Measurements from ENCODE around the gene RREB1.

The RREB1 gene

DNA sequence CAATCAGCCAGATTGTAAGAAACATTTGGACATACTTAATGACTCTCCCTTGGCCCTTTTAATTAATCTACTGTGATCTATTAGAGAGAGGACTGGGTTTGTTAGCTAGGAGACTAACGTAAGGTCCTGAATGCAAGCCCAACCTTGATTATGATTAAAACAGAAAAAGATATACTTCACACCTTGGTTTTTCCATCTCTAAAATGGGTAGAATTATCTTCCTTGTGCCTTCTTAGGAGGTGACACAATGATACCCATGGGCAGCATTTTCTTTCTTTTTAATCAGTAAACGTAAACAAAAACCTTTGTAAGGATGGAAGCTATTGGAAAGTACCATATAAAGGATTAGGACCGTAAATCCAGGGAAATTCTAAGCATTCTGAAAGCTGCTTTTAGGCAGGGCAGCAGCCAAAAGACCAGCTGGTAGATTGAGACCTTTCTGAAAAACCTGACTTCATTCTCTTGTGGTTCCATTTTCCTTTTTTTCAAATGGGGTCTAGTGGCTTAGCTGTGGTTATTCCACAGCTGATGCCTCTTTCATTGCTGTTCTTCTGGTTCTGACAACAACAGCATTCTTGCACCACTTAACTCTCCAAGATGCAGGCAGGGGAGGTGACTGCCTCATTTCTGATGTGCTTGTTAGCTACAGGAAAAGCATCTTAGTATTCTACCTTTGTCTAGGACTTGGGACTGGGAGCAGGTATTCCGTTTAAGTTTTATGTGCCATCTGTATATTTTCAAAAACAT is 27.4 kb downstream of the RREB1 start:
- TF ChIP-seq, protein P1, sequence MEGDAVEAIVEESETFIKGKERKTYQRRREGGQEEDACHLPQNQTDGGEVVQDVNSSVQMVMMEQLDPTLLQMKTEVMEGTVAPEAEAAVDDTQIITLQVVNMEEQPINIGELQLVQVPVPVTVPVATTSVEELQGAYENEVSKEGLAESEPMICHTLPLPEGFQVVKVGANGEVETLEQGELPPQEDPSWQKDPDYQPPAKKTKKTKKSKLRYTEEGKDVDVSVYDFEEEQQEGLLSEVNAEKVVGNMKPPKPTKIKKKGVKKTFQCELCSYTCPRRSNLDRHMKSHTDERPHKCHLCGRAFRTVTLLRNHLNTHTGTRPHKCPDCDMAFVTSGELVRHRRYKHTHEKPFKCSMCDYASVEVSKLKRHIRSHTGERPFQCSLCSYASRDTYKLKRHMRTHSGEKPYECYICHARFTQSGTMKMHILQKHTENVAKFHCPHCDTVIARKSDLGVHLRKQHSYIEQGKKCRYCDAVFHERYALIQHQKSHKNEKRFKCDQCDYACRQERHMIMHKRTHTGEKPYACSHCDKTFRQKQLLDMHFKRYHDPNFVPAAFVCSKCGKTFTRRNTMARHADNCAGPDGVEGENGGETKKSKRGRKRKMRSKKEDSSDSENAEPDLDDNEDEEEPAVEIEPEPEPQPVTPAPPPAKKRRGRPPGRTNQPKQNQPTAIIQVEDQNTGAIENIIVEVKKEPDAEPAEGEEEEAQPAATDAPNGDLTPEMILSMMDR (IDR thresholded peaks at IDR 0.05; ENCODE audit: borderline replicate concordance, extremely low read depth, low read length, poor library complexity, severe bottlenecking), result no peak
- no peak for TF ChIP-seq EZH2 (IDR thresholded peaks at IDR 0.05; ENCODE audit: borderline replicate concordance, low read depth, low read length, severe bottlenecking)
- H4K20me1 ChIP-seq (ENCODE audit: insufficient read depth, low read length), result peaks cover 54% of the 10 kb centered on the region
- no peak overlapping the region for H3K27ac ChIP-seq (ENCODE audit: low read length)
- DNase-seq (no peak), ATAC-seq (ENCODE audit: insufficient read depth, low read depth) (peak; percentile 49; the same call in 2 of the 3 replicates)
- no peak overlapping the region for H3K4me2 ChIP-seq (ENCODE audit: insufficient read depth, low read length)
- no peak overlapping the region for H2AFZ ChIP-seq (ENCODE audit: low read depth, low read length)
- H3K27me3 ChIP-seq (ENCODE audit: insufficient read depth, low read length, poor library complexity), result no peaks in the 10 kb centered on the region
- H3K4me1 ChIP-seq (ENCODE audit: insufficient read depth, low read length), result peaks cover 42% of the 10 kb centered on the region
- H3K9me3 ChIP-seq (ENCODE audit: insufficient read depth, low read length, severe bottlenecking), result no peaks in the 10 kb centered on the region
- no peak overlapping the region for H3K4me3 ChIP-seq (ENCODE audit: low read depth in 1 of 2, low read length in 2 of 2)
- H3K9ac ChIP-seq (ENCODE audit: low read depth, low read length), result no peak overlapping the region
- peaks cover 95% of the 10 kb centered on the region for H3K79me2 ChIP-seq (ENCODE audit: insufficient read depth, low read length)
- no peaks in the 10 kb centered on the region for H3K36me3 ChIP-seq (ENCODE audit: insufficient read depth, low read length)

DNA sequence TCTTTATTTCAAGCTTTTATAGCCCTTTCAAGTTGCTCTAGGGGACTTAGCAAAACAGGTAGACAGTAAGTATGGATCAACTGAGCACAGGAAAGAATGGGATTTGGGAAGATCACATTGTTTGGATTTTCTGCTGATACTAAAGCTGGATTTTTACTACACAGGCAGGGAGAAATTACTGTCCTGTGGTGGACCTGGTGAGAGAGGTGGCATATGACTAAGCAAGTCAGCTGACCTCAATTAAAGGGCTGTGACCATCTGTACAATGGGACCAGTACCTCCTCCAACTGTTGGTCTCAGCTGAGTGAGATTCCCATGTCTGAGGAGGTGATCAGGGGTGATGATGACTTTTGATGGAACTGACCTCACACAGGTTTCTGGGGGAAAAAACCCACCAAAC is 28.0 kb downstream of the RREB1 start:
- no peak for DNase-seq
- H3K36me3 ChIP-seq (ENCODE audit: insufficient read depth, low read length), result no peaks in the 10 kb centered on the region
- H4K20me1 ChIP-seq (ENCODE audit: insufficient read depth, low read length), result peaks cover 55% of the 10 kb centered on the region
- no peak overlapping the region for H3K27ac ChIP-seq (ENCODE audit: low read length)
- no peaks in the 10 kb centered on the region for H3K27me3 ChIP-seq (ENCODE audit: insufficient read depth, low read length, poor library complexity)
- no peak for TF ChIP-seq EZH2 (IDR thresholded peaks at IDR 0.05; ENCODE audit: borderline replicate concordance, low read depth, low read length, severe bottlenecking)
- no peak overlapping the region for H3K4me3 ChIP-seq (ENCODE audit: low read depth in 1 of 2, low read length in 2 of 2)
- no peak overlapping the region for H3K9ac ChIP-seq (ENCODE audit: low read depth, low read length)
- peaks cover 95% of the 10 kb centered on the region for H3K79me2 ChIP-seq (ENCODE audit: insufficient read depth, low read length)
- H2AFZ ChIP-seq (ENCODE audit: low read depth, low read length), result no peak overlapping the region
- no peak overlapping the region for H3K4me2 ChIP-seq (ENCODE audit: insufficient read depth, low read length)
- ATAC-seq (ENCODE audit: insufficient read depth, low read depth), result no peak
- H3K4me1 ChIP-seq (ENCODE audit: insufficient read depth, low read length), result peaks cover 47% of the 10 kb centered on the region
- no peaks in the 10 kb centered on the region for H3K9me3 ChIP-seq (ENCODE audit: insufficient read depth, low read length, severe bottlenecking)

DNA sequence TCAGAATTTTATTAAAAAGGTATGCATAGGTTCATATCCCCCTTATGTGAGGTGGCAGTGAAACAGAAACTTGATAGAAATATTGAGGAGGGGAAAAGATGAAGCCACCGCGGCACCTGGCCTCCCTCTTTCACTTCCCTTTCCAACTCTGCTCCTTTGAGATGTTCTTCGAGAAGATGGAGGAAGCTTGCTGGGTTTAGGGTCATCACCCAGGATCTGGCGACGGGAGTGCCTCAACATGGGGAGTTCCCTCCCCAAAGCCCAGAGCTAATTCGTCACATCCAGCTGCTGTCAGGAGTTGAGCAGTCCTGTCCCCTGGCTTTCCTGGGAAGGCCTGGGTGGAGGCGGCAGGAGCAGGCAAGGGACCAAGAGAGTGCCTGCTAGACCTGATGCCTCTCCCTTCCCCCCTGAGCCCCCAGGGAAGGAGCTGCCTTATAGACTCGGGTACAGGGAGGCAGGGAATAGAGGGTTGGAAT is 29.1 kb downstream of the RREB1 start:
- H3K79me2 ChIP-seq (ENCODE audit: insufficient read depth, low read length), result peaks cover 95% of the 10 kb centered on the region
- peak overlapping the region; percentile 70 for H3K4me2 ChIP-seq (ENCODE audit: insufficient read depth, low read length)
- peak overlapping the region; percentile 67 for H3K27ac ChIP-seq (ENCODE audit: low read length)
- H3K4me3 ChIP-seq (ENCODE audit: low read depth in 1 of 2, low read length in 2 of 2), result peak overlapping the region in 1 of 2 experiments; percentile 49; a peak in 2 of 4 replicates
- H3K9me3 ChIP-seq (ENCODE audit: insufficient read depth, low read length, severe bottlenecking), result no peaks in the 10 kb centered on the region
- H3K9ac ChIP-seq (ENCODE audit: low read depth, low read length), result peak overlapping the region; percentile 41
- H2AFZ ChIP-seq (ENCODE audit: low read depth, low read length), result peak overlapping the region; percentile 60; the same call in 1 of the 2 replicates
- peaks cover 54% of the 10 kb centered on the region for H4K20me1 ChIP-seq (ENCODE audit: insufficient read depth, low read length)
- TF ChIP-seq, protein P1 (IDR thresholded peaks at IDR 0.05; ENCODE audit: borderline replicate concordance, extremely low read depth, low read length, poor library complexity, severe bottlenecking), result no peak
- TF ChIP-seq EZH2 (IDR thresholded peaks at IDR 0.05; ENCODE audit: borderline replicate concordance, low read depth, low read length, severe bottlenecking), result no peak
- peaks cover 55% of the 10 kb centered on the region for H3K4me1 ChIP-seq (ENCODE audit: insufficient read depth, low read length)
- no peaks in the 10 kb centered on the region for H3K27me3 ChIP-seq (ENCODE audit: insufficient read depth, low read length, poor library complexity)
- ATAC-seq (ENCODE audit: insufficient read depth, low read depth) (no peak), DNase-seq (no peak)
- H3K36me3 ChIP-seq (ENCODE audit: insufficient read depth, low read length), result no peaks in the 10 kb centered on the region

DNA sequence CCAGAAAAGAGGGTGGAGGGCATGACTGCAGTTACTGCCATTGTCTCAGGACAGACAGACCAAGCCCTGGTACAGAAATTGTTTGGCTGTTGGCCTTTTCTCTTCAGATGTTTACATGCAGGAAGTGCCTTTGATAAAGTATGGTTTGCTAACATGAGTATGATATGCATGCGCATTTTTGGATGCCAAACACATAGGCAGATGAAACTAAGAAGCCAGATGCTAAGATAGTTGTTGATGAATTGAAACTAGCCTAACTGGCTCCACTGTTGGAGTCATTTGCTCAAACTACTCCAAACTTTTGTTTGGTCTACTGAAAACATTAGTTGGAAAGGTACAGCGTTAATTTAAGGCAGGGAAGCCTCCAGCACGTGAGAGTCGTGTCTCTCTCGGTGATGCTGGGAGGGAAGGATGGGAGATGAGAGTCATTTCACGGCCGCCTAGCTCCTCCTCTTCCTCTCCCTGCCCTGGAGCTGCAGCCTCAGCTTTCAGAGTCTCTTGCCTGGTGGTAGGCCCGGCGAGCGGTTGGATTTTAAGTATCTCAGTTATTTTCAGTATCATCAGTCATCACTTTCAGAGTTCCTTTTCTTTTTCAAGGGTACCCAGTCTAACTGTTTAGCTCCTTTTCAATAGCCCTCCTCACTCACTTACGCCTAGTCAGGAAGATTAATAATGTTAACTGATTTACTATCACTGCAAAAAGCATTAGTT is 29.7 kb downstream of the RREB1 start:
- H3K4me2 ChIP-seq (ENCODE audit: insufficient read depth, low read length), result peak overlapping the region; percentile 70

More for the DNA sequence above, 29.7 kb downstream of the RREB1 start:
- Histone ChIP-seq H3K27ac (ENCODE audit: low read length) (peak overlapping the region; percentile 67), H3K9me3 (ENCODE audit: insufficient read depth, low read length, severe bottlenecking) (no peaks in the 10 kb centered on the region), H3K27me3 (ENCODE audit: insufficient read depth, low read length, poor library complexity) (no peaks in the 10 kb centered on the region), H4K20me1 (ENCODE audit: insufficient read depth, low read length) (peaks cover 56% of the 10 kb centered on the region), H3K79me2 (ENCODE audit: insufficient read depth, low read length) (peaks cover 97% of the 10 kb centered on the region), H2AFZ (ENCODE audit: low read depth, low read length) (peak overlapping the region; percentile 60), H3K4me1 (ENCODE audit: insufficient read depth, low read length) (peaks cover 55% of the 10 kb centered on the region), H3K9ac (ENCODE audit: low read depth, low read length) (peak overlapping the region; percentile 41), H3K4me3 (ENCODE audit: low read depth in 1 of 2, low read length in 2 of 2) (peak overlapping the region in 1 of 2 experiments; percentile 49; a peak in 2 of 4 replicates), H3K36me3 (ENCODE audit: insufficient read depth, low read length) (no peaks in the 10 kb centered on the region)
- no peak for TF ChIP-seq EZH2 (IDR thresholded peaks at IDR 0.05; ENCODE audit: borderline replicate concordance, low read depth, low read length, severe bottlenecking)
- TF ChIP-seq, protein P1 (IDR thresholded peaks at IDR 0.05; ENCODE audit: borderline replicate concordance, extremely low read depth, low read length, poor library complexity, severe bottlenecking), result no peak
- peak; percentile 78 for DNase-seq
- peak; percentile 82 for ATAC-seq (ENCODE audit: insufficient read depth, low read depth)
